HG03442 (cell line): ENCODE data around the gene TNFRSF13B.
"Not testable (repeated sequence)": the region's sequence is repeated elsewhere in the genome, so short reads cannot be mapped to it uniquely, and the experiment has no call there.

ENCODE experiments used
- ATAC-seq: cut with Tn5 transposase; IDR thresholded peaks from one replicate; pipeline ENCODE4 v1.9.1; 2021; ENCODE audit warnings: mild to moderate bottlenecking, moderate library complexity; ENCODE audit not compliant: unreplicated experiment

The TNFRSF13B gene

DNA sequence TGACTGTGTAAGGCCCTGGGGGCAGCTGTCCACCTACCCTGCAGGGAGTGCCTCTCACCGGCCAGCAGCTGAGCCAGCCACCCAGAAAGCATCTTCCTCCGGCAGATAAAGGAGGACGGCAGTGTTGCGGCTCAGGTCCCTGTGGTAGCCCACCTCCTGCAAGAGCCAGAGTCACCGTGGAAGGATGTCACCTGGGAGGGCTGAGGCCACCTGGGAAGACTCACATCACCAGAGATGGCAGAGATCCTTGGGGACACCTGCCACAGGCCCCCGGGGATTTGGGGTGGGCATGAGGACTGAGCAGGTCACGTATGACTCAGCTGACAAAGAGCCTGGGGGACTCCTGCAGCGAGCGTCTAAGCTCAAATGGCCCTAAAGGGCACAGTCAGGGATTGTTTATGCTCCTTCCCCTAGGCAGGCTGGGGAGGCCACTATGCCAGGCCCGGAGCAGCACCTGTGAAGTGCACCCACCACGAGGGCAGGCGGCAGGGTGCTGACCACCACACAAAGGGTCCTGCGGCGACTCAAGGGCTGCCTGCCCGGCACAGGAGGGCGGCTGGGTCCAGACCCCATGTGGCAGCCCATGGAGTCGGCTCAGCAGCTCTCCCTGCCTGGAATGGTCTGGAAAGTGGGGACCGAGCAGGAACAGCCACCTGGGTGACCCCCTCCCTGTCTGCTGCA, 44.1 kb downstream of the TNFRSF13B start:
- ATAC-seq, result no peak

DNA sequence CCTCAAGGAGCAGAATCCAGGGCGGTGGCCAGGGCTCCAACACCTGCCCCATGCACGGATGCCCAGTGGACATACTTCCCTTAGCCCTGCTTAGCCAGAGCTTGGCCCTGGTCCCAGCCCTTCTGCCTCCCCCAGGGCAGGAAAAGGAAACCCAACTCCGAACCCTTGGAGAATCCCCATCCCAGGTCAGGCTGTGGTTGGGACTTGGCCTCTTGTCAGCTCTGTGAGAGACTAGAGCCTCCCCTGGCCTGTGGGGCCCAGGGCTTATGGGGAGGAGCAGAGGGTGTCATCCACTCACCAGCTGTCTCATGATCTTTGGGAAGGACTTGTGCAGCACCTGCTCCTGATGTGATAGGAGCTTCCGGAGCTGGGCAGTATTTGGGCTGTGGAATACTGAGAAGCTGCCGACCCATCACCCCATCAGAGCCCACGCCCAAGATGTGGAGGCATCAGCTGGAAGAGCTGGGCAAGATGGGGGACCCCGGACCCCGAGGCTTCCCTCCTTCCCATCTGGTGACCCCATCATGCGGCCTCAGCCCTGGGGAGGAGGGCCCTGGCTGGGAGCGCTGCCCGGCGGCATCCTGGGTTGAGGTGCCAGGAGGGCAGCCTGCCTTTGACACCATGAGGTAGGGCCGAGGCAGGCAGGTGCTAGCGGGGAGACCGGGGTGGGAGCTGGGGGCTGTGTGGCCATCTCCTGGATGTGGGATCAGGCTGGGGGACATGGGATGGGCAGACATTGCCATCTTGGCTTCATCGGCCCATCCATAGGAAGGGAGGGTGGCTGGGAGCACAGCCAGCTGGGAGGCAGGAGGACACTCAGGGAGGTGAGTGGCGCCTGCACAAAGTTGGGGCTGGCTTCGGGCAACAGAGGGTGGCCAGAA, 45.1 kb downstream of the TNFRSF13B start:
- ATAC-seq, result no peak

DNA sequence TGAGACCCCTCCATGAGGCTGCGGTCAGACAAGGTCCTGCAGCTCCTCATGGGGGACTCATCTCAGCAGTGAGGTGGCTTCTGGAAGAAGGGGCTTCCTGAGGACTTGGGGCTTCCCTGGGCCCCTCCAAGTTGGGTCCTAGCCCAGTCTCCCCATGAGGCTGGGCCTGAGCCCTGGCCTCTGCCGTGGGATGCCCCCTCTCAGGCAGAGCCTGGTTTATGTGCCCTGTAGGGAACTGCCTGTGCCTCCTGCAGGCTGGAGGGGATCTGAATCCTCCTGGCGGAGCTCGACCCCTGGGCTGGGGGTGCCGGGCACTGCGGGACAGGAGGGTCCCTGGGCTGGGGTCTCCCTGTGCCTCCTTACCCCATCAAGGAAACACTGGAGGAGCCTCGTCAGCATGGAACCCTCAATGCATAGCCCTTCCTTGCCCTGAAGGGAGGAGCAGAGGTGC, 45.8 kb downstream of the TNFRSF13B start:
- no peak for ATAC-seq

DNA sequence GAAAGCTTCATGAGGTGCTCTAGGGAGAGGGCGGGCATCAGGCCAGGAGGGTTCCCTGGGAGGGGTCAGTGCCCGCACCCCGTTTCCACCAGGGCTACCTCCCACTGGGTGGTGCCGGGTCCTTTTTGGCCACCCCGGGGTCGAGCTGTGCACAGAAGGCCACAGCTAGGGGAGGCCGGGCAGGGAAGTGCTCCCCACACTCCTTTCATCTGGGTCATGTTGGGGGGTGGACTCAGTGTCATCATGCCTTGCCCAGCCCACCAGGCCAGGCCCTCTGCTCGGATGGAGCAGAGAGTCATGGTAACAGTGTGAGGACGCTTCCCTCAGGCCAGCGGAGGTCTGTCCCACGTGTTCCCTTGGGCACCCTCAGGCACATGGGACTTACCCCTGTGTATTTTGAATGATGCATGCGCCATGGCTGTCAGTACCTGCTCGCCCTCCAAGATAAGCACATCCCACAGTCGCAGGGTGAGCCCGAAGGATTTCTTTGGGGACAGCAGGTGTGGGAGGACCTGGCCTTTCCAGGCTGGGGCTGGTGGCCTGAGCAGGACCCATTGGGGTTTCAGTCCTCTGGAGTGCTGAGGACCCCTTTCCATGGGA, 46.4 kb downstream of the TNFRSF13B start:
- no peak for ATAC-seq

DNA sequence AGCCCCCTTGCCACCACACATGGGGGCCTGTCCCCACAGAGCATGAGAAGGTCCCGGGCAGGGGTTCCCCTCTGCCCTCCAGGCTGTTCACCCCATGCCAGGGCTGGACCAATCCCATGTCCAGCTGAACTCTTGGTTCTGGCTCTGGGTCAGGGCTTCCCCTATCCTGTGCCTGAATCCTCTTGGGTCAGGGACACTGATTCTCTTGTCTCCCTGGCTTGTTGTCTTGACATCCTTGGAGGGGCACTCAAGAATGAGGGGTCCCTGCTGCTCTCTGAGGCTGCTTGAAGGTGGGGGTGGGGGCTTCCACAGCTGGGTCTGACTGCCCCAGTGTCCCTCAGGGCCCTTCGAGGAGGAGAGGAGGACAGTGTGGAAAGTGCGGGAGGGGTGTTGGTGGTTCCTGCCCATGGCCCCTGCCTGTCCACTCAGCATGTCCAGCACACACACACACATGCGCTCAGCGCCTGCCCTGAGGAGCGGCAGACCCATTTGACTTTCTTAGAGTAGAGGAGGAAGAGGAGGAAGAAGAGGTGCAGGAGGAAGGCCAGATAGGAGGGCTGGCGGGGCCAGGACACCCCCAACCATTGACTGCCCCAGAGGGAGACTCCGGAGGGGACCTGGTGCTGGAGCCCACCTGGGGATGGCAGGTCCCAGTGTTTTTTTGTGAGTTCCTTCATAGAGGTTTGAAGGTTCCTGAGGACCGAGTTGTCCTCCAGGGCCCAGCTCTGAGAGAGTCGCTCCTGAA, 47.0 kb downstream of the TNFRSF13B start:
- ATAC-seq, result no peak

DNA sequence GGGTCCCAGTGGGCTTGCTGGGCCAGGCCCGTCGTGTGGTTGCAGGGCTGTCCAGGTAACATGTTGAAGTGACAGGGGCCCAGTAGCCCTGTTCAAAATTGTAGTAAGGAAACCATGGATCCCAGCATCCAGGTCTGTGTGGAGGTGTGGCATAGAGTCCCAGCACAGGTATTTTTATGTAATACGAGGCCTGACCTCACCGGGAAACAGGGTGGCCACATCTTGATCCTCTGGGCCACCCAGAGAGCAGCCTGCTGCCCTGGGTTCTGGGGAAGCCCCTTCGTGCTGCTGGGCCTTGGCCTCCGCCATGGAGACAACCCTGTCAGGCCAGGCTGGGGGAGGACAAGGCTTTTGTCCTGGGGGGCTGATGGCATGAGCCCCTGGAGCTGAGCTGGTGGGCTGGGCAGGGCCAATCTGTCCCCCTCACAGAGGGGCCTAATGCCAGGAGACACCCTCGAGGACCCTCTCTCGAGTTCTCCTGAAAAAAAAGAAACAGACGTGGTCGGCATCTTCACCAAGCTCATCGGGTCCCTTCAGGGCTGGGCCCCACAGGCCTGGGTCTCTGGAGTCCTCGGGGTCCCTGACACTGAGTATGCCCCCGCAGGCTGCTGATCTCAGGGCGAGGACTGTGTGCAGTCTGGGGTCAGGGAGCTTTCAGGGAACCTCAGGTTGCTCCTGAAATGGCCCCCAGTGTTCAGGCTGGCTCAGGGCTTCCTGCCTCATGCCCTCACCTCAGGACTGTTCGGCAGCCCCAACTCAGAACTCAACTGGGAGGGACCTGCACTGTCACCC, 47.8 kb downstream of the TNFRSF13B start:
- no peak for ATAC-seq

DNA sequence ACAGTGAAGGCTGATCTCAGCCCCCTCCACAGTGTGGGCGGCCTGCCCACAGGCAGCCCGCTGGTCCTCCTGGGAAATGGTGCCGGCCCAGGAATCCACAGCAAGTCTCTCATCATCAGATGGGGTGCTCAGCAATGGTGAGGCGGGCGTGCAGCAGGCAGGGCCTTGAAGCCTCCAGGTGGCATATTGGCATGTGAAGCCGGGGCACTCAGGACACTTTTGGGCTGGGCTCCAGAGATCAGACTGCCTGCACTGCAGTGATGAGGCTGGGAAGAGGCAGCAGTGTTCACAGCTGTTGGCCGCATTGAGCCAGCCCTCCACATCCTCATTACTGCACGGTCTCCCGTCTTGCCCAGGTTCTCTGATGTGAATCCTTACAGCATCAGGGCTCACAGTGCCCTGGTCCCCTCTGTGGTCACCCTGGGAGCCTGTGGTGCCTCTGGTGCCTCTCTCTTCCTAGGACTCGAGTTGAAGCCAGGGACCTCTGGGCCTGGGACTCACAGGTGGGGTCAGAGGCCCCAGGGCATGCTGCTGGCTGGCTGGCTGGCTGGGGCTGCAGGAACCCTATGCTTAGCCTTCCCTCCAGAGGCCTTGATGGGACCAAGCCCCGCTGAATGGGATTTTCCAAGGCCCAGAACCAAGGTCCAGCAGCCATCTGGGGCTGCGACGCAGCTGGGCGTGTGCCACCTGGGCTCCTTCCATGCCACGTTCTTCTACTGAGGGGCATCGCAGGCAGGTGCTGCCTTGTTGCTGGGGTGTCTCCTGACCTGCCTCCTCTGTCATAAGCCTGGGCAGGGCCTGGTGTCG, 48.6 kb downstream of the TNFRSF13B start:
- ATAC-seq, result no peak

DNA sequence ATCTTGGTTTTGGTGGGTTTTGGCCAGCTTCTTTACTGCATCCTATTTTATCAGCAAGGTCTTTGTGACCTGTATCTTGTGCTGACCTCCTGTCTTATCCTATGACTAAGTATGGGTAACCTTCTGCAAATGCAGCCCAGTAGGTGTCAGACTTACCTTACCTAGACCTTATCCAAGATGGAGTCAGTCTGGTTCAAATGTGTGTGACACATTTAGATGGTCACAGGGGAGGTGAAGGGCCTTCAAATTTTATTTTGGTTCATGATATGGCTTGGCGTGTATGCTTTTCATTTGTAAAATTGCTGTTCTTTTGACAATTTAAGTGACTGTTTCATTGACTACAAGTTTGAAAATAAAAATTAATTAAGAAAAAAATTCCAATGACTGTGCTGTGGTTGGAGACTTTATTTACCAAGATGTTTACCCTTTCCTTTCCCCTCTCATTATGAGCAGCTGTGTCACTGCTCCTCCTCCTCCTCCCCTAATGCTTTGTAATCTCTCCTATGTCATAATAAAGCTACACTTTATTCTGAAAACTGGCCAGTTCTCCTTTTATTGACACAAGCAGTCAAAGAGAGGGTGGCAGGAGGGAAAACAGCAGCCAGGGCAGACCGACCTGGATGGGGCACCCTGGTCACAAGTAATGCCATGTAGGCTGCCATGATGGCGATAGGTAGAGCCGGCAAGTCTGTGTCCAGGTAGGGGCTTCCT, 49.4 kb downstream of the TNFRSF13B start:
- ATAC-seq, result no peak

DNA sequence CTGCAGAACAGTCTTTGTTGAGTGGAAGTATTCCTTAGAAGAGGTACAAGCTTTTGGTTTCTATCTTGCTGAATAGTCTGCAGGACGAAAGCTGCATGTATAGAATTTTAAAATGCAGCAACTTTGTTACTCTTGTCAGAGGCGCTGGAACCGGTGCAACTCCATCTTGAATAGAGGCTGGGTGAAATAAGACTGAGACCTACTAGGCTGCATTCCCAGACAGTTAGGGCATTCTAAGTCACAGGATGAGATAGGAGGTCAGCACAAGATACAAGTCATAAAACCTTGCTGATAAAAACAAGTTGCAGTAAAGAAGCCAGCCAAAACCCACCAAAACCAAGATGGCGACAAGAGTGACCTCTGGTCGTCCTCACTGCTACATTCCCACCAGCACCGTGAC, 50.5 kb downstream of the TNFRSF13B start:
- ATAC-seq, result not testable (repeated sequence)

DNA sequence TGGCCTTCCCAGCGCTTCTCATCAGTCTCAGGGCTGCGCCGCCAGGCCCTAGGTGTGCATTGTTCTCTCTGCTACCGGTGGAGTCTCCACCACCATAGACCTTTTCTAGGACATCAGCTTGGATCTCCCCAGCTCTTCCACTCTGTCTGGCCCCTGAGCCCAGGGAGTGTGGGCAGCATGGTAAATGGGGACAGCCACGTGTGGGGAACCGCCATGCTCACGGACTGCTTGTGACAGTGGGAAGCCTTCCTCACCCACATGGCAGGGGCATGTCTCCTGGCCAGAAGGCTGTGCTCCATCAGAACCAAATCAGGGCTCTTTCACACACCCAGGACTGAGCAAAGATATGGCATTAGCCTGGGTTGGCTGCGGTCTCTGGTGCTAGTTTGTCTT, 51.3 kb downstream of the TNFRSF13B start:
- ATAC-seq, result no peak

DNA sequence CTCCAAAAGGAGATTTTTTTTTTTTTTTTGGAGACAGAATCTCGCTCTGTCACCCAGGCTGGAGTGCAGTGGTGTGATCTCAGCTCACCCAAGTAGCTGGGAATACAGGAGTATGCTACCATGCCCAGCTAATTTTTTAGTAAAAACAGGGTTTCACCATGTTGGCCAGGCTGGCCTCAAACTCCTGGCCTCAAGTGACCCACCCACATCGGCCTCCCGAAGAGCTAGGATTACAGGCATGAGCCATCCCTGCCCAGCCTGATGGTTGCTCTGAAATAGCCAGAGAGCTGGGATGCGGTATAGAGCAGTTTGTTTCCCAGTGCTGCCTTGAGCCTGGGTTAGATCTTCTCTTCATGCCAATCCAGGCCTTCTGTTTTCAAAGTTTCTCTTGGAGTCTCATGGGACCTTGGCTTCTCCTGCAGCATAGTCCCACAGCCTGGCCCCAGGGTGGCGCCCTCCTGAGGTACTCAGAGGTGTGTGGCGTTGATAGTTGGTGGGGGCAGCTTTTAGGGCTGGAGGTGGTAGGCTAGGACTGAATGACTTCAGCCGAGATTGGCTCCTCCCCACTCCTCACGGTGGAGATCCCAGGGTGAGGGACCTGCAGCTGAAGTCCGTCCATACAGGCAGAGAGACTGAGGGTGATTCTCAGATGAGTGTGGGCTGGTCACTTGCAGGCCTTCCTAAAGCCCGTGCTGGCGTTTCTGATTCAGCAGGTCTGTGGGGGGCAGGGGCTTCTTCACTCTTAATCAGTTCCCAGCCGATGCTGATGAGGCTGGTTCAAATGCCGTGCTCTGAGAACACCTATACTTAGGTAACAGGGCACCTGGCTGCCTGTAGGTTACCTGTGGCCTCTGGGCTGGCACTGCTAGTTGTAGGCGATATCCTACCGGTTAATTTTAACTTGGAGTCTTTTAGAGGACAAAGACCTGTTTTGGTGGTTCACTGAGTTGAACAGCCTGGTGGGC, 52.0 kb downstream of the TNFRSF13B start:
- ATAC-seq, result no peak

DNA sequence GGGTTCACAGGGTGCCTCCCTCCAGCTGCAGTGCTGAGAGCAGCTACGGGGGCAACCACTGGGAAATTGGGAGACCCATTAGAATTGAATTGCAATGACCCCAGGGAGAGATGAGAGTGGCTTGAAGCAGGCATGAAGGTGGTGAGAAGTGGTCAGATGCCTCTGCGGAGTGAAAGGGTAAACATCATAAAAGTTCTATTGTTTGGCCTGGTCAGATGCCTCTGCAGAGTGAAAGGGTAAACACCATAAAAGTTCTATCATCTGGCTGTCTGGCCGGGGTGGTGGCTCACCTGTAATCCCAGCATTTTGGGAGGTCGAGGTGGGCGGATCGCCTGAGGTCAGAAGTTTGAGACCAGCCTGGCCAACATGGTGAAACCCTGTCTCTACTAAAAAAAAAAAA, 53.5 kb downstream of the TNFRSF13B start:
- no peak for ATAC-seq

DNA sequence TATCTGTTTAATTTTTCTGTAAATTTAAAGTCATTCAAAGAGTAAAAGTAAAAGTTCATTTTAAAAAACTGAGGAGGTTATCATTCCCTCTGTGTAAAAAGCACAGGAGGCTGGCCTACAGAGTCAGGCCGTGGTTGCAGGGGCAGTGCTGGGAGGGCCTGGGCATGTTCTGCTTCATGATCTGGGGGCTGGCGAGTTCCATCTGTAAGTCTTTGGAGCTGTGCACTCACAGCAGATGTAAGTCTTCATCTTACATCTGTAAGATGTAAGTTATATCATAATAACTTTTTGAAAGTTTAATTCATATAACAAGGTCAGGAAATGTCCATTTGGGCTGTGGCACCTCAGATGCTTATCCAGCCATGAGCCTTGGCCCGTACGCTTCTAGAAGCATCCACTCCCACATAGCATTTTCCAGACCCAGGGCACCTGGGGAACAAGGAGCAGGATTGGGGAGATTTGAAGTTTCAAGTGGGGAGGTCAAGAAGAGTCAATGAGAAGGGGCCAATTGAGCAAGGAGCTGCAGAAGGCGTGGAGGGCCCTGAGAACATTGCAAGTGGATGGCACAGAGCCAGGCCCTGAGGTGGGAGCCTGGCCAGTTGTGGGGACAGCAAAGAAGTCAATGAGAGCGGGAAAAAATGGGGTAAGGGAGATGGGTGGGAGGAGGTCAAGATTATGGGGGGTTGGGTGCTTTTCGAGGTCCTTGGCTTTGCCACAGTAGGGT, 54.1 kb downstream of the TNFRSF13B start:
- no peak for ATAC-seq

DNA sequence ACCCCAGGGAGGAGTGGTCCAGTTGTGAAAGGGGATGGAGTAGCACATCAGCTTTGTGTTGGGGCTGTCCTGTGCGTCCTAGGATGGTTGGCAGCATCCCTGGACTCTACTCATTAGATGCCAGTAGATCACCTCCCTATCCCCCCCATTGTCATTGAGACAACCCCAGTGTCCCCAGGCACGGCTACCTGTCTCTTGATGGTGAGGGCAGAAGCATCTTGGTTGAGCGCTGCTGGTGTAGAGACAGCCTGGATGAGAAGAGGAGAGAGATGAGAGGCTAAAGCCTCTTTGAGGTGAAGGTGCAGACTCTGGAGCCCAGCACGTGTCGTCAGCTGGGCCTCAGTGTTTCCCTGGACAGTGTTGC, 55.4 kb downstream of the TNFRSF13B start:
- ATAC-seq, result no peak

DNA sequence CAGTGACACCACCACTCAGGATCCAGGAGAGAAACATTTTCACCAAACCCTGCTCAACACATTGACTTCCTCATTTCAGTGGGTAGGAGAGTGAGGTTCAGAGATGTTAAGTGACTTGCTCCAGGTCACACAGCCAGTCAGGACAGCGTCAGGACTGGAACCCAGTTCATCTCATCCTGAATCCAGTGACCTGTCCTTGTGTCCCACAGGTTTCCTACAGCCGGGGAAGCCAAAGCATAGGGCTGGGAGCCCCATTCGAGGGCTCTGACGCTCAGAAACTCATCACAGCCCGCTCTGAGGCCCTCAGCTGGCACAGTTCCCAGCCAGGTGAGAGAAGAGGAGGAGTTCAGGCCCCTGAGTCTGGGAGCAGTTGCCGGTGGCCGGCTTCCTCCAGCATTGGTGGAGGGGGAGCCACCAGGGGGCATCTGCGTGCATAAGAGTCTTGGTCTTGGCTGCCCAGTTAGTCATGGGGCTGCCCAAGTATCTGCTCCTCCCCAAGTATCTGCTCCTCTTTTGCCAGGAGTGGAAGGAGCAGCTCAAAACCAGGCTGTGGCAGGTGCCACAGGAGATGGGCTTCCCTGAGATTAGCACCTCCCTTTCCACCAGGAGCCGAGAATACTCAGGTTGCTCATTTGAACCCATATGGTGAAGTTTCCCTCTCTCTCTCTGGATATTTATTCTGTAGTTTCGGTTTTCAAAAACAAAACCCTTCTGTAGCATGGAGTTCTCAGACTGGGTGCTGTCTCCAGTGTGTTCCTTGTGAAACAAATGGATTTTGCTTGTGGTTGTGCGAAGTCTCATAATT, 56.0 kb downstream of the TNFRSF13B start:
- no peak for ATAC-seq

DNA sequence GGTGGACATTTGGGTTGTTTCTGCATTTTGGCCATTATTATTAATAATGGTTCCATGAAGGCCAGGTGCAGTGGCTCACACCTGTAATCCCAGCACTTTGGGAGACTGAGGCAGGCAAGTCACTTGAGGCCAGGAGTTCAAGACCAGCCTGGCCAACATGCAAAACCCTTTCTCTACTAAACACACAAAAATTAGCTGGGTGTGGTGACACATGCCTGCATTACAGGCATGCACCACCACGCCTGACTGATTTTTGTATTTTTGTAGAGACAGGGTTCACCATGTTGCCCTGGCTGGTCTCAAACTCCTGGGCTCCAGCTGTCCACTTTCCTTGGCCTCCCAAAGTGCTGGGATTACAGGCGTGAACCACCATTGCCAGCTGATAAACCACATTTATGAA, 58.5 kb downstream of the TNFRSF13B start:
- no peak for ATAC-seq
